AG20443 (cell line): ENCODE data around the gene KCNJ14.

Experiments used
- DNase-seq: peaks from one replicate; pipeline ENCODE4 v3.0.0; 2012; ENCODE audit warnings: low spot score, mixed read lengths

Gene KCNJ14

GRCh38 chr19:48508729-48509411 lies 53.5 kb downstream of the KCNJ14 start:
- no peak for DNase-seq

DNA sequence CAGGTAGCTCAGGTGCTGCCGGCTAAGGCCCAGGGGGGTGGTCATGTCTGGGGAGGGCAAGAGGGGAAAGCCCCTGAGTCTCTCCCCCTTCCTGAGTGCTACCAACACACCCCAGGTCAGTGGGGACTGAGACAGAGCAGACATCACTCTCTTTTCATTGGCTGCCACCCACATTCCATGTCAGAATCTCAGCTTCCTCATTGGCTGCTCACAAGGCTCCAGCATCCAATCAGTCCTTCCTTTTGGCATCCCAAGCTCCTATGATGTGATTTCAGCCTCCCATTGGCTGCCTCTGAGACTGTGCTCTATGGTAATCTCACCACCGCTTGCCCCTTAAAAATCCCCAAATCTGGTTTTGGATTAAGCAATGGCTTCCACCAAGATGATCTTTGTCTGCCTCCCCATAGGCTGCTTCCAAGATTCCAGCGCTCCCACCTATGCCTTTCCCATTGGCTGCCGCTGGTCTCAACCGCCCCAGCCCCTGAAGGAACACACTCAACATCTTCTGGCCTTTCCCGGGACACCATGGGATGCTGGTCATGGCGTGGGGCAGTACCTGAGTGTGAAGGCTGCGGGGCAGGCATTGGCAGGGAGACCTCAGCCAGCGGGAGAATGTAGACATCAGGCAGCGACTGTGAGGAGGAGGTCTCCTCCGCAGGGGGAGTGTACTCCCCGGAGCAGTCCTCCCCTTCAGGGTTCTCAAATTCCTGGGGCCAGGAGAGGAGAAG lies 54.3 kb downstream of the KCNJ14 start:
- DNase-seq: no peak

- DNase-seq: peak; percentile 72
Observed at GRCh38 chr19:48510421-48511268, 55.3 kb downstream of the KCNJ14 start.

- no peak for DNase-seq
Observed at GRCh38 chr19:48511321-48511731, 56.0 kb downstream of the KCNJ14 start.

GRCh38 chr19:48511800-48512503 lies 56.6 kb downstream of the KCNJ14 start, which contains the start of gene LMTK3:
TSS of gene LMTK3 (minus strand) at chr19:48511835. CDS start at chr19:48511576, 259 bp downstream.
- DNase-seq: peak; percentile 40

DNA sequence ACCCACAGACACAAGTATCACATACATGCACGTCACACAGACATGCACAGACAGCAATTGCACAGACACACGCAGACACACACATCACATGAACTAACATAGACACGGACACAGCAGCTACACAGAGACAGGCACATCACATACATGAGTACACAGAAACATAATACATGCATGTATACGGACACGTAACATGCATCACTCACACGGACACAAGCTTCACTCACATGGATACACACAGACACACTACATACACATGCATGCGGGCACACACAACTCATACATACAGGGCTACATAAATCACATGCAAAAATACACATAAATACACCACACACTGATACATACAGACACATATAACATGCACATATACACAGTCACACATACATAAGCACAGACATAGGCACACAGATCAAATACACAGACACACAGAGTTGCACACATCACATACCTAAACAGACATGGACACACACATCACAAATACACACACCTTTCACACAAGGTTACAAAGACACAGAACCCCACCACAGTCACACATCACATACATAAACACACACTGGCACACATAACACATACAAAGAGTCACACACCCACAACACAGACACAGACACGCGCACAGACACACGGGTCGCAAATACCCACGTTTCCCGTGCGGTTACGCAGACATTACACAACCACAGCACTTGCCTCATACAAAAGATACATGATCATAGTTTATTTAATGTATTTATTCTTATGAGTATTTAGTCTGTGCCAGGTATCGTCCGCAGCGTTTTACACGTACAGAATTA lies 57.3 kb downstream of the KCNJ14 start:
- DNase-seq: no peak

GRCh38 chr19:48513289-48514122 lies 58.1 kb downstream of the KCNJ14 start:
- DNase-seq: peak; percentile 80

GRCh38 chr19:48514123-48514458 lies 58.7 kb downstream of the KCNJ14 start:
- no peak for DNase-seq

DNA sequence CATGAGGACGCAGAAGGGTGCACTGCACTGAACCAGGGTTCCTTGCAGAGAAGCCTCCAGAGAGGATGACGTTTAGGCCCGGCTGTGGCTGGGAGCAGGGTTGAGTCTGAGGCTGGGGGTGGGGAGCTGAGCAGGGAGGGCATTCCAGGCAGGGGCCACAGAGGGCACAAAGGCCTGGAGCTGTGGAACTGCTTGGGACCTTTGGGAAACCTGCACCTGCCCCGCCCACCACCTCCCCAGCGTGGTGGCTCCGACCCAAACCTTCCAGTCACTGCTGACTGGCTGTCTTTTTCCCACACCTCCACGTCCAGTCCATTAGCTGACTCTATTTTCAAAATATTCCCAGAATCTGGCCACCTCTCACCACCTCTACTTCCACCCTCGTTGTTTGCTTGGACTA lies 61.2 kb downstream of the KCNJ14 start:
- no peak for DNase-seq
